AG09309 (cell line): Measurements from ENCODE around the gene PIP5K1C.
"Not testable (repeated sequence)": the region's sequence is repeated elsewhere in the genome, so short reads cannot be mapped to it uniquely, and the experiment has no call there.

ENCODE experiments used
- DNase-seq: peaks from one replicate; pipeline ENCODE4 v3.0.0-alpha.2; 2010; ENCODE audit warnings: low read depth
- H3K4me3 ChIP-seq: 2 replicates; pipeline ENCODE4 v1.5.1; 2011; ENCODE audit warnings: mild to moderate bottlenecking, low read depth, low read length, moderate library complexity; ENCODE audit not compliant: control insufficient read depth
- TF ChIP-seq, protein P1 (sequence below): IDR thresholded peaks from 2 replicates; pipeline ENCODE4 v1.5.1; 2011; ENCODE audit warnings: mild to moderate bottlenecking, low read depth, low read length, inconsistent platforms; ENCODE audit not compliant: insufficient read depth, control insufficient read depth; ENCODE audit errors: missing control alignments

Gene PIP5K1C

DNA sequence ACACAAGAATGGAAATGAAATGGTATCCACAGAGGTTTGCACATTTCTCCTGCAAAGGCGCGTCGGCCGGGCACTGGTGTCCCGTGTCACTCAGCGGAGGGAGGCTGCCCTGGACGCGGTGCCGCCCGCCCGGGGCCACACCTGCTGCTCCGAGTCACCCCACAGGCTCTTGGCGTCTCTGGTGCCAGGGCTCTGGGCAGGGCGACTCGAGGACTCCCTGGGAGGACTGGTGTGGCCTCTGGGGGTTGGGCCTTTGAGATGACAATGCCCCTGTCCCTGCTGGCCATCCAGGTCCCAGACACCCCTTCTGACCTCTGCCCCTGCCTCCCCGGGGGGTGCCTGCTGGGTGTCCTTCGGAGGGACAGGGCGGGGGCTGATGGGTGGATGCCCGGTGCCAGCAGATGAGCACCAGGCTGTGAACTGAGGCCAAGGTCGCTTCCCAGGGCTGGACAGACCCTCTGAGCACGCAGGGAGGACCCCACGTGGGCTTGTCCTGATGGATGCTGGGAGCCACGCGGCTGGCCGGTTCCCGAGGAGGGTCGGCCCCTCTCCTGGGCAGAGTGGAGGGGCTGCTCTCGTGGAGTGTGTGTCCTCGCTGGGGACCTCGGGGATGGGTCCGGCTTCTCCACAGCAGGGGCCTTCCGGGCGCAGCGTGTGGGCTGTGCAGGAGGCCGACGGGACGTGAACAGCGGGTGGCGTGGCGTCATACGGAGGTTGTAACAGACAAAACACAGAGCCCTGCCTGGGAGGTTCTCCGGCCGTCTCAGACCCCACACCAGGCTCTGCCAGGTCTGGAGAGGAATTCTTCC, 69.0 kb downstream of the PIP5K1C start:
- TF ChIP-seq, protein P1, sequence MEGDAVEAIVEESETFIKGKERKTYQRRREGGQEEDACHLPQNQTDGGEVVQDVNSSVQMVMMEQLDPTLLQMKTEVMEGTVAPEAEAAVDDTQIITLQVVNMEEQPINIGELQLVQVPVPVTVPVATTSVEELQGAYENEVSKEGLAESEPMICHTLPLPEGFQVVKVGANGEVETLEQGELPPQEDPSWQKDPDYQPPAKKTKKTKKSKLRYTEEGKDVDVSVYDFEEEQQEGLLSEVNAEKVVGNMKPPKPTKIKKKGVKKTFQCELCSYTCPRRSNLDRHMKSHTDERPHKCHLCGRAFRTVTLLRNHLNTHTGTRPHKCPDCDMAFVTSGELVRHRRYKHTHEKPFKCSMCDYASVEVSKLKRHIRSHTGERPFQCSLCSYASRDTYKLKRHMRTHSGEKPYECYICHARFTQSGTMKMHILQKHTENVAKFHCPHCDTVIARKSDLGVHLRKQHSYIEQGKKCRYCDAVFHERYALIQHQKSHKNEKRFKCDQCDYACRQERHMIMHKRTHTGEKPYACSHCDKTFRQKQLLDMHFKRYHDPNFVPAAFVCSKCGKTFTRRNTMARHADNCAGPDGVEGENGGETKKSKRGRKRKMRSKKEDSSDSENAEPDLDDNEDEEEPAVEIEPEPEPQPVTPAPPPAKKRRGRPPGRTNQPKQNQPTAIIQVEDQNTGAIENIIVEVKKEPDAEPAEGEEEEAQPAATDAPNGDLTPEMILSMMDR = no peak
- DNase-seq = no peak
- no peak overlapping the region for H3K4me3 ChIP-seq

DNA sequence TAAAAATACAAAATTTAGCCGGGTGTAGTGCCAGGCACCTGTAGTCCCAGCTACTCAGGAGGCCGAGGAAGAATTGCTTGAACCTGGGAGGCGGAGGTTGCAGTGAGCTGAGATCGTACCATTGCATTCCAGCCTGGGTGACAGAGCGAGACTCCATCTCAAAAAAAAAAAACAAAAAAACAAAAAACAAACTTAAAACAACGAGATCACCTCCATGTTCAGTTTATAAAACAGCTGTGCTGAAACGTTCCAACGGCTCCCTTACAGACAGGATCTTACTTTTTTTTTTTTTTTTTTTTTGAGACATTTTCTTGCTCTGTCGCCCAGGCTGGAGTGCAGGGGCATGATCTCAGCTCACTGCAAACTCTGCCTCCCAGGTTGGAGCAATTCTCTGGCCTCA, 71.5 kb downstream of the PIP5K1C start:
- not testable (repeated sequence) for H3K4me3 ChIP-seq, DNase-seq

DNA sequence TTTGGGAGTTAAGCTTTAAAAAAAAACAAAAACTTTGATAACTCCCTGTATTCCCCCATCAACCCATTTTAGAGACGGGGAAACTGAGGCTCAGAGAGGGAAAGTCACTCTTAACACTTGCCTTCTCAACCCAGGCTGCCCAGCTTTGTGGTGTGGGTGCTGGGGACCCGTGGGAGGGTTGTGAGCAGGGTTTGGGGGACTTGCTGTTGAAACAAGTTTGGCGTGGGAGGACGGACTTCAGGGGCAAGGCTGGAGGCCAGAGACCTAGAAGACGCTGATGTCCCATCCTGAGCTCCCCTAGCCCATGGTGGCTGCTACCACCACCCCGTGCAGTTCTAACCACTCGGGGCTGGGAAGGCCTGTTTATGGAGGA, 72.9 kb downstream of the PIP5K1C start:
- H3K4me3 ChIP-seq = no peak overlapping the region
- no peak for DNase-seq
- TF ChIP-seq, protein P1 = no peak

DNA sequence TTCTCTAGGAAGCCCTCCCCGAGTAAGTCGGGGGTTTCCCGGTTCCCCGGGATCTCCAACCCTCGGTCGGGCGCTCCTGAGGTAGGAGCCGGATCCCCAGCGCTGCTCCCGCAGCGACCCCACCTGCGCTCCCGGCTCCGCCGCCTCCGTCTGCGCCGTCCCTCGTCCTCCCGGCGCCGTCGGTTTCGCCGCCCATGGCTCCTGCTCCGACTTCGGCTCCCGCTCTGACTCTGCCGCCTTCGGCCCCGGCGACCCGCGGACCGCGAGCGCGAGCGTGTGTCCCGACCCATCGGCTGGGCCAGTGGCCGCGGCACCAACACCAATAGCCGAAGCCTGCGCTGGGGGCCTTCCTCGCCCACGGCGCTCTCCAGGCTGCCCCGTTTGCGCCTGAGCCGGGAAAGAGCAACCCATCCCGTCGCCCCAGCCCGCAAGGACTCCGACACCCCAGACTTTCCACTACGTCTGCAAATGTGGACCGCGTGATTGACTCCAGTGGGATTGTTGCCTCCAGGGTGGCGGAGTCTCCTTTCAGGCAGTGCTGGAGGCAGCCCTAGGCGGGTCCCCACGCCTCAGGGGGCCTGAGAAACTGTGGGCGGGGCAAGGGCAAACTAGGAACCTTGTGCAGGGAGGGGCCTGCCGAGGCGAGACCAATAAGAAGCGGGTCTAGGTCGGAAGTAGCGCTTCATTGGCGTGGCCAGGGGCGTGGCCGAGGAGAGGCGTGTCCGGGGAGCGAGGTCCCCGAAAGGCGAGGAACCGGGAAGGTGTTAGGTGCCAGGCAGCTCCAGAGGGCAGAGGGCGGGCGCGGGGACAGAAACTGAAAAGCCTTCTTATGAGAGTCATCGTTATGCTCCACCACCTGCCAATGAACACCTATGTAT, 73.6 kb downstream of the PIP5K1C start, which contains the start of gene CACTIN:
Gene CACTIN, minus strand, starts transcription at position 318 of the 878 bp plus-strand sequence. Its CDS starts 28 bp downstream, at position 290.
- peak within 1 kb of the TSS; percentile 97 for H3K4me3 ChIP-seq
- TF ChIP-seq, protein P1 = no peak
- DNase-seq = peak; percentile 89

DNA sequence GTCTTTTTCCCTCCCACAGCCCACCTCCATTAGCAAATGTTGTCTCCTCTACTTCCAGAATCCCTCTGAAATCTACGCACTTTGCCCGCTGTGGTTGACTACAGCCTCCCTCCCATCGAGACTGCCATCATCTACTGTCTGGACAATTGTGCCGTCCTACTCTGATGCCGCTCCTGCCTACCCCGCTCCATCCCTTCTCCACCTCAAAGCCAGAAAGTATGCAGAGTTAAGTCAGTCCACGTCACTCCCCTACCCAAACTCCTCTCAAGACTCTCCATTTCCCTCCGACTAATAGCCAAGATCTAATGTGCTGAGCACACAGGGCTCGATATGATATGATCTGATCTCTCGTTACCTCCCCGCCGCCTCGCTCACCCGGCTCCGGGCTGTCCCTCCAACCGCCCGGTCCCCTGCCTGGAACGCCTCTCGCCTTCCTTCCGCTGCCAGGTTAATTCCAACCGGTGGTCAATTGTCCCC, 74.2 kb downstream of the PIP5K1C start:
- no peak for DNase-seq
- H3K4me3 ChIP-seq = peak overlapping the region; percentile 97
- TF ChIP-seq, protein P1 = no peak

DNA sequence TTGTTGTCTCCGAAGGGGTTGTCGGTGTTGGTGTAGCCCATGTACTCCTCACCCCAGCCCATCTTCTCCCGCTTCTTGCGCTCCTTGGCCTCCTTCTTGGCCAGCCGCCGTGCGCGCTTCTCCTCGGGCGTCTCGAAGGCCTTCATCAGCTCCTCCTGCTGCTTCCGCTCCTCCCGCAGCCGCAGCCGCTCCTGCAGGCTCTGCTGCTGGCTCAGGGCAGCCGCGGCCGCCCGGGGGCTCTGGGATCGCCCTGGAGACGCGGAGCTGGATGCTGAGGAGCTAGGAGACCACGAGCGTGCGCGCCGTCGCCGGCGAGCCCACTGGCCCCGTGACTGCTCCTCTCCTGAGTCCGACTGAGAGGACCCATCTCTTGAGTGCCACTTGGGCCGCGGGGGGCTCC, 76.6 kb downstream of the PIP5K1C start:
- H3K4me3 ChIP-seq = no peak overlapping the region
- TF ChIP-seq, protein P1 = no peak

DNA sequence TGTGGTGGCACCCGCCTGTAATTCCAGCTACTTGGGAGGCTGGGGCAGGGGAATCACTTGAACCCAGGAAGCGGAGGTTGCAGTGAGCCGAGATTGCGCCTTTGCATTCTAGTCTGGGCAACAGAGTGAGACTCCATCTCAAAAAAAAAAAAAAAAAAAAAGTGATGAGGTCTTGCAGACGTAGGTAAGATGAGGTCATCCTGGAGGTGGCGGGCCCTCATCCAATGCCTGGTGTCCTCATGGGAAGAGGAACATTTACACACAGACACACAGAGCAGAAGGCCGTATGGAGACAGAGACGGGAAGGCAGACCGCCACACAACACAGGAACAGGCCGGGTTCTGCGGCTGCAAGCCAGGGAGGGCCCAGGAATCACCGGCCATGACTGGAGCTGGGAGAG, 78.0 kb downstream of the PIP5K1C start:
- DNase-seq = no peak
- TF ChIP-seq, protein P1 = no peak
- no peak overlapping the region for H3K4me3 ChIP-seq

More for the DNA sequence above, 76.6 kb downstream of the PIP5K1C start:
- DNase-seq = no peak
